ENCODE measurements around the gene TPM1. TPM values are rescaled to one million over a fixed set of nuclear protein-coding genes. Genes with fewer than 3 reads are reported as not detected.

TPM1 gene
- polyA plus RNA-seq, 1 of the 3 experiments (the other 2 are of a cell fraction): 1,371 TPM

- TF ChIP-seq EZH2phosphoT487 (IDR thresholded peaks at IDR 0.05; ENCODE audit: borderline replicate concordance, low read depth) (no peak), IRF3 (IDR thresholded peaks at IDR 0.05; ENCODE audit: low read depth, low read length) (no peak), SIN3A (IDR thresholded peaks at IDR 0.05; ENCODE audit: borderline replicate concordance, low read depth, low read length) (no peak), RFX5 (IDR thresholded peaks at IDR 0.05; ENCODE audit: low read length) (no peak), SMC3 (IDR thresholded peaks at IDR 0.05; ENCODE audit: low read depth, low read length) (no peak), GABPA (IDR thresholded peaks at IDR 0.05; ENCODE audit: low read depth) (no peak), JUND (IDR thresholded peaks at IDR 0.05) (no peak), EP300 (IDR thresholded peaks at IDR 0.05; ENCODE audit: borderline replicate concordance in 1 of 2, low read depth in 1 of 2, low read length in 1 of 2) (no peak), MEF2A (IDR thresholded peaks at IDR 0.05; ENCODE audit: borderline replicate concordance, low read depth) (no peak), POLR2AphosphoS5 (IDR thresholded peaks at IDR 0.05; ENCODE audit: low read depth, low read length) (no peak), TEAD4 (IDR thresholded peaks at IDR 0.05; ENCODE audit: borderline replicate concordance, insufficient read depth) (no peak), RCOR1 (IDR thresholded peaks at IDR 0.05; ENCODE audit: low read length) (no peak), USF1 (IDR thresholded peaks at IDR 0.05; ENCODE audit: borderline replicate concordance, low read depth) (no peak), RAD21 (IDR thresholded peaks at IDR 0.05; ENCODE audit: low read length) (no peak), PBX3 (IDR thresholded peaks at IDR 0.05) (no peak), MXI1 (IDR thresholded peaks at IDR 0.05; ENCODE audit: low read depth, low read length) (no peak)
- CTCF ChIA-PET: interaction anchor here (0.9 to 13.6 kb wide), 5 partner anchors 8 to 298 kb away, joined by 3 to 315 read pairs (median 5); no protein-coding TSS in a partner anchor
- Histone ChIP-seq H3K79me2 (ENCODE audit: insufficient read depth) (peaks cover 36% of the 10 kb centered on the region), H3K4me2 (no peak overlapping the region), H3K4me3 (ENCODE audit: low read depth in 2 of 2, low read length in 1 of 2) (no peak overlapping the region), H3K27me3 (ENCODE audit: insufficient read depth) (no peaks in the 10 kb centered on the region), H3K9me3 (no peaks in the 10 kb centered on the region), H3K27ac (ENCODE audit: low read depth in 2 of 2, low read length in 1 of 2) (peak overlapping the region in 1 of 2 experiments; percentile 91; a peak in 2 of 4 replicates), H2AFZ (ENCODE audit: low read depth) (no peak overlapping the region), H3K9ac (no peak overlapping the region), H4K20me1 (ENCODE audit: insufficient read depth) (peaks cover 21% of the 10 kb centered on the region), H3F3A (replicated peaks; ENCODE audit: insufficient read depth) (peaks cover 28% of the 10 kb centered on the region), H3K4me1 (ENCODE audit: control insufficient read depth in 1 of 2, insufficient read depth in 2 of 2, low read depth in 1 of 2, low read length in 1 of 2) (peaks cover 6 to 25% of the 10 kb centered on the region in 2 experiments; a peak in 2 of 4 replicates), H3K36me3 (replicated peaks in 1 of 2; ENCODE audit: control insufficient read depth in 1 of 2, insufficient read depth in 2 of 2, low read length in 1 of 2) (peaks cover 10 to 20% of the 10 kb centered on the region in 2 experiments), H3K9me2 (no peaks in the 10 kb centered on the region)
- 95% methylated on average over 4 of the region's 4 CpGs for WGBS (ENCODE audit: low lambda C conversion rate)
- POLR2A ChIA-PET: interaction anchor here (0.6 kb wide), 1 partner anchor 22 kb away, joined by 3 read pairs; no protein-coding TSS in a partner anchor
- no peak for DNase-seq
Measured at GRCh38 chr15:63039811-63040210, 2.7 kb upstream of the TPM1 start.
